ENCODE results near the gene REEP6. TPM values are rescaled to one million over a fixed set of nuclear protein-coding genes. Genes with fewer than 3 reads are reported as not detected.
A peak's percentile ranks its signal among the peaks of the same experiment; 100 is the strongest.

Gene REEP6
- total RNA-seq = 1 to 10 TPM in 5 of 7 donors, under 1 TPM in 1, not detected in 1; 0.65 to 2.6 (median 1.6) TPM
- polyA plus RNA-seq = 1 to 10 TPM; 1.2 to 1.6 (median 1.5) TPM
- long read RNA-seq, donor 1 = 0 reads
- long read RNA-seq, donor 2, partial matches to known transcripts = 0 of 1 reads
- long read RNA-seq, donor 2, other reads (novel, unspliced or antisense) = 0 of 1 reads

DNA sequence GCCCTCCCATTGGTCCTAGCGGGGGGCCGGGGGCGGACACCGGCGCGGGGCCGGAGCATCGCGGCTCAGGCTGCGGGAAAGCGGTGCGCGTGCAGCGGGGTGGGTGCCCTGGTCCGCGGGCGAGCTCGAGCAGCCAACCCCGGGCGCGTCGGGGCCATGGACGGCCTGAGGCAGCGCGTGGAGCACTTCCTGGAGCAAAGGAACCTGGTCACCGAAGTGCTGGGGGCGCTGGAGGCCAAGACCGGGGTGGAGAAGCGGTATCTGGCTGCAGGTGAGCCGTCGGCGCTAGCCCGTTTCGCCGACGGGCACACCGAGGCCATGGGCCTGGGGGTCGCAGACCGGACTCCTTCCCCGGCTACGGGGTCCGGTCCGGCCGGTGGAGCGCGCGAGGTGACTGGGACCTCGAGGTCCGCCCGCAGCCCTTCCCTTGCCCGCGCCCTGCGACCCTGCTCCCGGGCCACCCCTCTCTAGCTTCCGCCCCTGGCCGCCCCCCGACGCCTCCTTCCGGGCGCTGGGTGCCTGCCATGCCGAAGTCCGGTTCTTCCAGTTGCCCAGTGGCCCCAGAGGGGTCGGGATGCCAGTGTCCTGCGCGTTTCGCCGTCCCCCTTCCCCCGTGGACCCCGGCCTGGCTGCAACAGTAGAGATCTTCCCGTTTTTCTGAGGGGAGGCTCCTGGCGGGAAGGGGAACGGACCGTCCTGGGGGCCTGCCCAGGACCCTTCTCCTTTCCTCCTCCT, at the start of gene REEP6:
TSS of gene REEP6 (plus strand) at position 68 of the 735 bp plus-strand sequence. CDS start at position 157, 89 bp downstream.
- Histone ChIP-seq H3K9me3 (no peaks in the 10 kb centered on the region), H3K4me1 (peaks cover 6 to 34% (median 19%) of the 10 kb centered on the region in 6 donors), H3K36me3 (no peaks in the 10 kb centered on the region), H3K27me3 (replicated peaks in 1 of 7) (peaks cover 0 to 43% (median 0%) of the 10 kb centered on the region in 7 donors), H3K4me3 (peak within 1 kb of the TSS; percentile 54 to 85 (median 59)), H3K27ac (peak within 1 kb of the TSS in 6 of 8 donors; percentile 41 to 81 (median 62))
- 3 to 11% (median 6%) methylated on average over 26 to 73 of the region's 73 CpGs for WGBS, 5 donors
- no peak for DNase-seq
- TF ChIP-seq, protein P1, sequence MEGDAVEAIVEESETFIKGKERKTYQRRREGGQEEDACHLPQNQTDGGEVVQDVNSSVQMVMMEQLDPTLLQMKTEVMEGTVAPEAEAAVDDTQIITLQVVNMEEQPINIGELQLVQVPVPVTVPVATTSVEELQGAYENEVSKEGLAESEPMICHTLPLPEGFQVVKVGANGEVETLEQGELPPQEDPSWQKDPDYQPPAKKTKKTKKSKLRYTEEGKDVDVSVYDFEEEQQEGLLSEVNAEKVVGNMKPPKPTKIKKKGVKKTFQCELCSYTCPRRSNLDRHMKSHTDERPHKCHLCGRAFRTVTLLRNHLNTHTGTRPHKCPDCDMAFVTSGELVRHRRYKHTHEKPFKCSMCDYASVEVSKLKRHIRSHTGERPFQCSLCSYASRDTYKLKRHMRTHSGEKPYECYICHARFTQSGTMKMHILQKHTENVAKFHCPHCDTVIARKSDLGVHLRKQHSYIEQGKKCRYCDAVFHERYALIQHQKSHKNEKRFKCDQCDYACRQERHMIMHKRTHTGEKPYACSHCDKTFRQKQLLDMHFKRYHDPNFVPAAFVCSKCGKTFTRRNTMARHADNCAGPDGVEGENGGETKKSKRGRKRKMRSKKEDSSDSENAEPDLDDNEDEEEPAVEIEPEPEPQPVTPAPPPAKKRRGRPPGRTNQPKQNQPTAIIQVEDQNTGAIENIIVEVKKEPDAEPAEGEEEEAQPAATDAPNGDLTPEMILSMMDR (IDR thresholded peaks at IDR 0.05 in 8 of 11, conservative IDR thresholded peaks at IDR 0.05 in 3 of 11) = peak in 1 of 11 experiments; percentile 18
- TF ChIP-seq POLR2AphosphoS5 (IDR thresholded peaks at IDR 0.05) (peak in 2 of 3 donors; percentile 8 to 58), POLR2A (IDR thresholded peaks at IDR 0.05) (no peak)
- intact Hi-C loops (cut with DNase I; ENCODE audit: low total_unique reads) = no loop called here

DNA sequence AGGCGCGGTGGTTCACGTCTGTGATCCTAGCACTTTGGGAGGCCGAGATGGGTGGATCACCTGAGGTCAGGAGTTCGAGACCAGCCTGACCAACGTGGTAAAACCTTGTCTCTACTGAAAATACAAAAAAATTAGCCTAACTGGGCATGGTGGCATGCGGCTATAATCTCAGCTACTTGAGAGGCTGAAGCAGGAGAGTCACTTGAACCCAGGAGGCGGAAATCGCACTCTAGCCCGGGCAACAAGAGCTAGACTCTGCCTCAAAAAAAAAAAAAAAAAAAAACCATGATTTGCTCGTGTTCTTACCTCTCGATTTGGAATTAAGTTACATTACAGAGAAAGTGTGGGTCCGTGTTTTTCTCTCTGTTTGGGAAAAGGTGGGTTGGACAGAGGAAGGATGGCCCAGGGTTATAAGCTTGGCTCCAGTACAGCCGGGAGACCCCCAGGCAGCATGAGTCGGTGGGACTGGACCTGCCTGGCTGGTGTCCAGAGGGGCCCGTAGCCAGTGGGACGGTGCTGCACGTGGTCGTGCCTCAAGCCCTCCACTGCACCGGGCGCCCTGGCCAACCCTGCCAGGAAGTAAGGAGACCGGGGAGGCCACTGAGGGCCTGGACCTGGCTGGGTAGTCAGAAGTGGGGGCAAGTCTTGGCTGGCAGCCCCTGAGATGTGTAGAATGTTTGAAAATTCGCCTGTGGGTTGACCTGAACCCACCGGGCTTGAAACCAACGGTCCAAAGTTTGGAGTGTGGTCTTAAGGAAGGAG, 49.1 kb upstream of the REEP6 start:
- no peak overlapping the region for H3K4me3 ChIP-seq
- H3K9me3 ChIP-seq = no peaks in the 10 kb centered on the region
- intact Hi-C loops (cut with DNase I; ENCODE audit: low total_unique reads) = no loop called here
- no peak for DNase-seq
- H3K27me3 ChIP-seq (replicated peaks in 1 of 7) = peaks cover 6 to 23% (median 17%) of the 10 kb centered on the region in 7 donors
- no peak overlapping the region for H3K27ac ChIP-seq
- H3K4me1 ChIP-seq = peaks cover 32 to 71% (median 59%) of the 10 kb centered on the region in 6 donors
- H3K36me3 ChIP-seq = peaks cover 9 to 43% (median 32%) of the 10 kb centered on the region in 6 donors
- WGBS, 5 donors = 87 to 95% (median 92%) methylated on average over 25 of the region's 25 CpGs
- TF ChIP-seq POLR2A (IDR thresholded peaks at IDR 0.05) (no peak), POLR2AphosphoS5 (IDR thresholded peaks at IDR 0.05) (peak in 2 of 3 donors; percentile 12 to 56)

DNA sequence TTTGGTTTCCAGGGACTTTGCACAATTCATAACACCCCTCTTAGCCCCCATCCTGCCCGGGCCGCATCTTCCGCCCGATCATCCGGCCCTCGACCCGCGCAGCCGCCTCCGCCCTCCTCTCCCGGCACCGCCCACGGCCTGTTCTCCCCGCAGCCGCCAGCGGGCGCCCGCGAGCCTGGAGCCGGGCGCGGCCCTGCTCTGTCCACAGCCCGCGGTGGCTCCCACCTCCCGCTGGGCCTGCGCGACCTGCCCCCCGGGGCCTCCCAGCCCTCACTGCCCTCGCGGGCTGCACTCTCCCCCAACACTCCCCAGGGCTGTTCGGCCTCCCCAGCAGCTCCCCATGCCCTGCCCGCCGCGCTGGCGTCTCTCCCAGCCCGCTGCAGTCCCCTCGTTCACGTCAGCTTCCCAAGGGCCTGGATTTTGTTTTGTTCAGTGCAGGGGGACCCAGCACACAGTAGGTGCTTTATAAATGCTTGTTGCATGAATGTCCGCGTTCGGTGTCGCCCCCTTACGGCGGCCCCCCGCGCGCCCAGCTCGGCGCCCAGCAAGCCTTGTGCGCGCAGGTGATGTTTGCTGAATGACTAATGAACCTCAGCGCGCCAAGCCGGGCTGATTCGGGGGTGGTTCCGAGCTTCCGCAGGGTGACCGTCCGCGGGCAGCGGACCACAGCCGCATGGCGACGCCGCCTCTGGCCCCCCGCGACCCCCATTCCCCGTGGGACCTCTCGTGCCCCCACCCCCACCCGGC, 45.6 kb upstream of the REEP6 start:
- peak; percentile 46 to 79 (median 66) for TF ChIP-seq POLR2AphosphoS5 (IDR thresholded peaks at IDR 0.05)
- TF ChIP-seq, protein P1 (IDR thresholded peaks at IDR 0.05 in 8 of 11, conservative IDR thresholded peaks at IDR 0.05 in 3 of 11) = peak; percentile 61 to 99 (median 96)
- TF ChIP-seq POLR2A (IDR thresholded peaks at IDR 0.05) = no peak
- peak overlapping the region in 4 of 8 donors; percentile 46 to 78 (median 66) for H3K27ac ChIP-seq
- peak overlapping the region; percentile 22 to 72 (median 44) for H3K4me3 ChIP-seq
- WGBS, 5 donors = 1 to 4% (median 3%) methylated on average over 44 to 70 of the region's 70 CpGs
- H3K9me3 ChIP-seq = no peaks in the 10 kb centered on the region
- H3K36me3 ChIP-seq = peaks cover 7 to 32% (median 23%) of the 10 kb centered on the region in 6 donors
- intact Hi-C loops (cut with DNase I; ENCODE audit: low total_unique reads) = no loop called here
- H3K27me3 ChIP-seq (replicated peaks in 1 of 7) = peaks cover 9 to 58% (median 49%) of the 10 kb centered on the region in 7 donors
- peaks cover 19 to 66% (median 52%) of the 10 kb centered on the region in 6 donors for H3K4me1 ChIP-seq
- DNase-seq = peak; percentile 97
